Trophoblast cell (in vitro differentiated cells and primary cell): Measurements from ENCODE around the gene ZIC3.

Experiments
- DNase-seq, 2 donors: peaks; one replicate each; pipeline ENCODE4 v3.0.0-alpha.2; 2016
- H2AFZ ChIP-seq: 2 replicates; pipeline ENCODE4 v1.6.1; 2013; ENCODE audit warnings: low read length, moderate library complexity, mild to moderate bottlenecking; ENCODE audit not compliant: insufficient read depth, poor library complexity
- H2AK5ac ChIP-seq: 2 replicates; pipeline ENCODE4 v1.6.1; 2013; ENCODE audit warnings: mild to moderate bottlenecking, low read length
- H2BK120ac ChIP-seq: 2 replicates; pipeline ENCODE4 v1.6.1; 2013; ENCODE audit warnings: low read length, mild to moderate bottlenecking, moderate library complexity; ENCODE audit not compliant: insufficient read depth, poor library complexity
- H2BK12ac ChIP-seq: 2 replicates; pipeline ENCODE4 v1.6.1; 2013; ENCODE audit warnings: mild to moderate bottlenecking, low read length, moderate library complexity
- H2BK5ac ChIP-seq: 2 replicates; pipeline ENCODE4 v1.6.1; 2013; ENCODE audit warnings: low read length, low read depth, moderate library complexity, mild to moderate bottlenecking; ENCODE audit not compliant: poor library complexity
- H3K14ac ChIP-seq: 2 replicates; pipeline ENCODE4 v1.6.1; 2013; ENCODE audit warnings: mild to moderate bottlenecking, low read length
- H3K18ac ChIP-seq: 2 replicates; pipeline ENCODE4 v1.6.1; 2013; ENCODE audit warnings: mild to moderate bottlenecking, low read length
- H3K23ac ChIP-seq: 2 replicates; pipeline ENCODE4 v1.6.1; 2013; ENCODE audit warnings: low read length
- H3K27ac ChIP-seq: 2 replicates; pipeline ENCODE4 v1.5.1; 2013; ENCODE audit warnings: low read depth, mild to moderate bottlenecking, inconsistent platforms, low read length, moderate library complexity
- H3K27me3 ChIP-seq: 2 replicates; pipeline ENCODE4 v1.6.1; 2013; ENCODE audit warnings: inconsistent platforms, mild to moderate bottlenecking, low read length, moderate library complexity; ENCODE audit not compliant: insufficient read depth
- H3K36me3 ChIP-seq, 2 experiments: 1 replicate in 1 of 2; 2 replicates in 1 of 2; pipeline ENCODE4 v1.6.1; 2013; ENCODE audit warnings: low read length in 2 of 2, mild to moderate bottlenecking in 2 of 2, moderate library complexity in 1 of 2; ENCODE audit not compliant: insufficient read depth in 2 of 2, control insufficient read depth in 1 of 2
- H3K4ac ChIP-seq: 2 replicates; pipeline ENCODE4 v1.6.1; 2013; ENCODE audit warnings: low read depth, mild to moderate bottlenecking, low read length, moderate library complexity
- H3K4me1 ChIP-seq, 2 experiments: 1 replicate in 1 of 2; 2 replicates in 1 of 2; pipeline ENCODE4 v1.6.1; 2013; ENCODE audit warnings: low read length in 2 of 2, mild to moderate bottlenecking in 2 of 2, moderate library complexity in 1 of 2; ENCODE audit not compliant: insufficient read depth in 2 of 2, control insufficient read depth in 1 of 2
- H3K4me2 ChIP-seq: 2 replicates; pipeline ENCODE4 v1.6.1; 2013; ENCODE audit warnings: inconsistent platforms, mild to moderate bottlenecking, low read length, moderate library complexity
- H3K4me3 ChIP-seq: 2 replicates; pipeline ENCODE4 v1.5.1; 2013; ENCODE audit warnings: mild to moderate bottlenecking, low read depth, low read length, inconsistent platforms
- H3K79me1 ChIP-seq: one replicate; pipeline ENCODE4 v1.6.1; 2013; ENCODE audit warnings: low read length
- H3K79me2 ChIP-seq: 2 replicates; pipeline ENCODE4 v1.6.1; 2013; ENCODE audit warnings: low read length, mild to moderate bottlenecking; ENCODE audit not compliant: control insufficient read depth, insufficient read depth, poor library complexity
- H3K9ac ChIP-seq: 2 replicates; pipeline ENCODE4 v1.6.1; 2013; ENCODE audit warnings: mild to moderate bottlenecking, low read length
- H3K9me3 ChIP-seq: 2 replicates; pipeline ENCODE4 v1.6.1; 2013; ENCODE audit warnings: low read depth, mild to moderate bottlenecking, control low read depth, inconsistent platforms, low read length; ENCODE audit not compliant: insufficient read depth
- H4K12ac ChIP-seq: 2 replicates; pipeline ENCODE4 v1.6.1; 2013; ENCODE audit warnings: low read depth, mild to moderate bottlenecking, low read length, moderate library complexity
- H4K8ac ChIP-seq: 2 replicates; pipeline ENCODE4 v1.6.1; 2013; ENCODE audit warnings: low read depth, mild to moderate bottlenecking, low read length, moderate library complexity
- H4K91ac ChIP-seq: one replicate; pipeline ENCODE4 v1.6.1; 2013; ENCODE audit warnings: low read depth, mild to moderate bottlenecking, low read length, moderate library complexity
- WGBS: extraction: QIAGEN DNeasy Blood & Tissue Kit; methylation state at CpG from one replicate; pipeline ENCODE4 v1.1.7; 2013; ENCODE audit warnings: missing lambda C conversion rate; ENCODE audit not compliant: insufficient read length, insufficient coverage; ENCODE audit errors: extremely low coverage; 5-methylcytosine and 5-hydroxymethylcytosine counted together

The ZIC3 gene

DNA sequence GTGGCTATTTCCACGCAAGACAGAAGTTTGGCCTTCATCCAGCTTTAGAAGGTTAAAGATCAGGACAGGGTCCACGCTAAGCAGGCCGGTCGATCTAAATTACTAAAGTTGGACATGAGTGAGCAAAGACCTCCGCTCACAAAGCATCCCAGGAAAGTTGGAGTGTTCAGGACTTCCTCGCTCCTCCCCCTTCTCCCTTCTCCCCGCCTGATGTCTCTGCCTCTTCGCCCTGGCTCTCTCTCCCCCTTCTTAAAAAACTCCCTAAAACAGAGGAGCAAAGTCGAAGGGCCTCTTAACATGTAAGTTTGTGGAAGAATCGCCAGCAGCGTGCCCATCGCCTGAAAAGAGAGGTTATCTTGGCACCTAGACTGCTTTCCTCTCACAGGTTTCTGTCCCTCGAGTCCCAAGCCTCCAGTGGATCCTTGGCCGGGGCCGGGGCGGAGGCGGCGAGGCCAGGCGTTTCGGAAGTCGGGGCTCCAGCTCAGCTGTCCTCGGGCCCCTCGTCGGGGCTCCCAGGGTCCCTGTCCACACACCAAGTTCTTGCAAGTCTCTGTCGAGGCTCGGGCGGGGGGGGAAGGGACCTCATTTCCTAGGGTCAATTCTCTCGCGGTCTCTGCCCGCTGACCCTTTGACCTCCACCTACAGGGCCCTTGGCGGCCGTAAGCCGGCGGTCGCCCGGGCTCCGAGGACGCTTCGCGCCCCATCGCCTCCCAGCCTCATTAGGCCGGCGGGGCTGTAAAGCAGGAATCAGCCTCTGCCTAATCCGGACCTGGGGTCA is 7.6 kb downstream of the ZIC3 start:
- WGBS = no CpG with 5 or more reads among the region's 44 CpGs
- H3K23ac ChIP-seq = no peak overlapping the region
- H3K27me3 ChIP-seq = peaks cover 9% of the 10 kb centered on the region

DNA sequence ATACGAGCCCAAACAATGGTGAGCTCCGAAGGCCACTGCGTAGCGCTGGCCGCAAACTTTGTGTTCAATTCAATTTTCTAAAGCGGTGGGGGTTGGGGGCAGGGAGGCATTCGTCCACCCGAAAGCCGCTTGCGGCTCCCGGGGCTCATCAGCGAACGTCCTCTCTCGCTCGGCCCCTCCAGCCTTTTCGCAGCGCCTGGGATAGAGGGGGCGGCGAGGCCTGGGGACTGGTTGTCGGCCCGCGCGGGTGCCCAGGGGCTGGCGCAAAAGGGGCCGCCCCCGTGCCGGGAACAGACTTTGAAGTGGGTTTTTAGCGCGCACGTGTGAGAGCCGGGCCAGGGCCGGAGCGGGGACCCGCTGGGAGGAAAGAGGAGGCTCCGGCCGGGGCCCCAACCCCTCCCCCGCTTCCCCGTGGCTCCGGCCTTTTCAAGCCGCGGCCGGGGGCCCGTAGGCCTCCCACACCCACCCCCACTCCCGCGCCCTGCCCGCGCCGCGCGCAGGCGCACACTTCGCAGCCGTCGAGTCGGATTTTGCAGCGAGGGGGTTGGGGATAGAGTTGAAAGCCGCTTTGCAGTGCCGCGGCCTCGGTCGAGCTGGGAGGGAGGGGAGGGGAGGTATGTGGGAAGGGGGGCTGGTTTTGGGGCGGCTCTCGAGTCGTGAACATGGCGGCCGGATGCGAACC is 8.3 kb downstream of the ZIC3 start:
- Histone ChIP-seq H2BK12ac (no peak overlapping the region), H3K4me3 (peak overlapping the region; percentile 61), H2BK5ac (no peak overlapping the region), H3K9ac (no peak overlapping the region), H3K36me3 (no peaks in the 10 kb centered on the region), H3K9me3 (no peaks in the 10 kb centered on the region), H4K8ac (no peak overlapping the region), H3K79me1 (no peaks in the 10 kb centered on the region), H3K4me1 (no peaks in the 10 kb centered on the region), H2BK120ac (no peak overlapping the region), H3K4me2 (peak overlapping the region; percentile 64), H3K27ac (no peak overlapping the region), H2AK5ac (no peak overlapping the region), H3K14ac (no peak overlapping the region), H3K23ac (no peak overlapping the region), H3K4ac (no peak overlapping the region), H3K27me3 (peaks cover 9% of the 10 kb centered on the region), H4K12ac (no peak overlapping the region), H3K18ac (no peak overlapping the region), H3K79me2 (no peaks in the 10 kb centered on the region), H4K91ac (no peak overlapping the region), H2AFZ (no peak overlapping the region)
- WGBS = no CpG with 5 or more reads among the region's 67 CpGs
- no peak for DNase-seq

More for the DNA sequence above, 7.6 kb downstream of the ZIC3 start:
- Histone ChIP-seq H3K4me3 (no peak overlapping the region), H3K4me2 (peak overlapping the region; percentile 64), H2BK12ac (no peak overlapping the region), H3K14ac (no peak overlapping the region), H3K4ac (no peak overlapping the region), H3K27ac (no peak overlapping the region), H2BK5ac (no peak overlapping the region), H4K8ac (no peak overlapping the region), H2AK5ac (no peak overlapping the region), H3K36me3 (no peaks in the 10 kb centered on the region), H3K18ac (no peak overlapping the region), H2BK120ac (no peak overlapping the region), H3K4me1 (no peaks in the 10 kb centered on the region), H3K79me1 (no peaks in the 10 kb centered on the region), H3K79me2 (no peaks in the 10 kb centered on the region), H4K12ac (no peak overlapping the region), H4K91ac (no peak overlapping the region), H3K9ac (no peak overlapping the region), H3K9me3 (no peaks in the 10 kb centered on the region), H2AFZ (no peak overlapping the region)
- DNase-seq = no peak

DNA sequence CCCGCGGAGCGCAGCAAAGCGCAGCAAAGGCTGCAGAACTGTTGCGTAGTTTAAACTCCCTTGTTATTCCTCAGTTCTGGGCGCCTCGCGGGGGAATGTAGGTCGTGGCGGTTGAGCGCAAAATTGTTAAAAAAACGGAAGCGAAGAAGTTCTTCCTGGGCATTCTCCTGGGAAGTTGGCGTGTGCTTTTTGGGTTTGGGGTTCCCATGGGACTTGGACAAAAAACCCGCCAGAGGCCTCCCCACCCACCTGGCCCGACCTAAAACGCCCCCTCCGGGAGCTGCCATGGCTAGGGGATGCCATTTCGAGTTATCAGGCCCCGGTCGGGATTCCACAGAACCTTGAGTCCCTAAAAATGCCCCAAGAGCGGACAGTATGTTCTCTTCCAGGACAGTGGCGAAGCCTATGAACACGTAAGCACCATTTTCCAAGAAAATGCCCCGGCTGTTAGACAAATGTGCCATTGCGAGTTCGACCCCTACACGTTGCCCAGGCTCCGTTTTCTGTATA is 8.9 kb downstream of the ZIC3 start:
- no peak overlapping the region for H4K12ac ChIP-seq
- H3K79me1 ChIP-seq = no peaks in the 10 kb centered on the region
- H3K14ac ChIP-seq = no peak overlapping the region
- H4K91ac ChIP-seq = no peak overlapping the region
- no peak for DNase-seq
- H4K8ac ChIP-seq = no peak overlapping the region
- no peaks in the 10 kb centered on the region for H3K79me2 ChIP-seq
- H3K4me1 ChIP-seq = no peaks in the 10 kb centered on the region
- H3K4ac ChIP-seq = no peak overlapping the region
- no peak overlapping the region for H2BK120ac ChIP-seq
- no peak overlapping the region for H2AFZ ChIP-seq
- no peak overlapping the region for H3K18ac ChIP-seq
- no peak overlapping the region for H2AK5ac ChIP-seq
- no peak overlapping the region for H2BK12ac ChIP-seq
- no peak overlapping the region for H2BK5ac ChIP-seq
- peaks cover 5% of the 10 kb centered on the region for H3K27me3 ChIP-seq
- H3K36me3 ChIP-seq = no peaks in the 10 kb centered on the region
- peak overlapping the region; percentile 61 for H3K4me3 ChIP-seq
- no CpG with 5 or more reads among the region's 29 CpGs for WGBS
- H3K9ac ChIP-seq = no peak overlapping the region
- H3K4me2 ChIP-seq = peak overlapping the region; percentile 64
- H3K27ac ChIP-seq = no peak overlapping the region
- H3K23ac ChIP-seq = no peak overlapping the region
- H3K9me3 ChIP-seq = no peaks in the 10 kb centered on the region

DNA sequence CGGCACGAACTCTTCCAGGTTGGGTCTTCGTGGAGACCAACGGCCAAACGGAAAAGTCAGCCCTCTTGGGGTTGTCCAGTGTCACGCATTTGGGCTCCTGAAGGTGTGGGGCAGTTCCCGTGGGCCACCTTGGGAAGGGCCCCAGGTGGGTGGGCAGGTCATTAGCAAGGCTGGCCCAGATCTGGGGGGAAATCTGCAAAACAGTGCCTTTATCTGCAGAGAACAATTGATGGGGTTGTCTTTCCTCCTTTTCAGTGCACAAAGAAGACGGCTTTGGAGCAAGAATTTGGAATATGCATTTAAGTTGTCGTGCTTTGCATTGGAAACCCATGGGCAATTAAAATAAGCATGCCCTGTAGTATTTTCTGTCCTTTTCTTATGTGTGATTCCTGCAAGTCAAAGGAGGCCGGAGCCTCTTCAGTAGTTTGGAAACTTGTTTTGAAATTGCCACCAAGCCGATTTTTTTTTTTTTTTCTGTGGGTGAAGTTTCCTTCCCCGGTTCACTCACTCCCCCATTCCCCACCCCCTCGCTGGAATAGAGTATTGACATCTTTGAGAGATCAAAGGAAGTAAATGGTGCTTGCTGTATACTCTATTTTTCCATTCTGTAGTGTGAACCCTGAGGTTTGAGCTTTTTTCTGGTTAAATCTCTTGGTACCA is 9.8 kb downstream of the ZIC3 start:
- Histone ChIP-seq H2BK12ac (no peak overlapping the region), H4K8ac (no peak overlapping the region)
- whole genome bisulfite sequencing = no CpG with 5 or more reads among the region's 13 CpGs

More for the DNA sequence above, 9.8 kb downstream of the ZIC3 start:
- peaks cover 4% of the 10 kb centered on the region for H3K27me3 ChIP-seq
- H3K4me2 ChIP-seq = no peak overlapping the region
- H3K9me3 ChIP-seq = no peaks in the 10 kb centered on the region
- H3K18ac ChIP-seq = no peak overlapping the region
- no peak overlapping the region for H3K14ac ChIP-seq
- no peak overlapping the region for H3K4ac ChIP-seq
- H3K9ac ChIP-seq = no peak overlapping the region
- no peak overlapping the region for H3K23ac ChIP-seq
- no peaks in the 10 kb centered on the region for H3K36me3 ChIP-seq
- no peak overlapping the region for H3K27ac ChIP-seq
- no peak overlapping the region for H4K91ac ChIP-seq
- DNase-seq = no peak
- no peaks in the 10 kb centered on the region for H3K79me1 ChIP-seq
- H2AFZ ChIP-seq = no peak overlapping the region
- no peaks in the 10 kb centered on the region for H3K4me1 ChIP-seq
- no peak overlapping the region for H4K12ac ChIP-seq
- no peak overlapping the region for H2BK120ac ChIP-seq
- no peak overlapping the region for H2AK5ac ChIP-seq
- no peak overlapping the region for H2BK5ac ChIP-seq
- no peak overlapping the region for H3K4me3 ChIP-seq
- no peaks in the 10 kb centered on the region for H3K79me2 ChIP-seq
